ENCODE measurements around the gene CDCP1.

DNA sequence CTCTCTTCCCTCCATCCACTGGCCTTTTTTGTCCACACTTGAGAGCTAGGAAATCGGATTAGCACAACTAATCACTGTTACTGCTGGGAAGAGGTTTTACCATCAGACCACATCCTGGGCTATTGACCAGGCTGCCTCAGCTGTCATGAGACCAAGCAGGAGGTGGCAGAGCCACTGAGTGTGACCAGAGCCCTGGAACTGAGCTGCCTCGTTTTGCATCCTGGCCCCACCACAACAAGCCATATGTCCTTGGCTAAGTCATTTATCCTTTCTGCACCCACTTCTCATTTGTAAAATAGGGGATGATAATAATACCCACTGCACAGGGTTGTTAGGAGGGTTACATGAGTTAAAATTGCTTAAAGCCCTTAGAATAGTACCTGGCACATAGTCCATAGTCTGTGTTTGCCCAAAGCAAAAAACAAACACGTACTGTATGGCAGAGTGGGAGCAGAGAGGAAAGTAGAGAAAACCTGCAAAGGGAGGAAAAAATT is 45.8 kb upstream of the CDCP1 start:
- TF ChIP-seq, protein P1, sequence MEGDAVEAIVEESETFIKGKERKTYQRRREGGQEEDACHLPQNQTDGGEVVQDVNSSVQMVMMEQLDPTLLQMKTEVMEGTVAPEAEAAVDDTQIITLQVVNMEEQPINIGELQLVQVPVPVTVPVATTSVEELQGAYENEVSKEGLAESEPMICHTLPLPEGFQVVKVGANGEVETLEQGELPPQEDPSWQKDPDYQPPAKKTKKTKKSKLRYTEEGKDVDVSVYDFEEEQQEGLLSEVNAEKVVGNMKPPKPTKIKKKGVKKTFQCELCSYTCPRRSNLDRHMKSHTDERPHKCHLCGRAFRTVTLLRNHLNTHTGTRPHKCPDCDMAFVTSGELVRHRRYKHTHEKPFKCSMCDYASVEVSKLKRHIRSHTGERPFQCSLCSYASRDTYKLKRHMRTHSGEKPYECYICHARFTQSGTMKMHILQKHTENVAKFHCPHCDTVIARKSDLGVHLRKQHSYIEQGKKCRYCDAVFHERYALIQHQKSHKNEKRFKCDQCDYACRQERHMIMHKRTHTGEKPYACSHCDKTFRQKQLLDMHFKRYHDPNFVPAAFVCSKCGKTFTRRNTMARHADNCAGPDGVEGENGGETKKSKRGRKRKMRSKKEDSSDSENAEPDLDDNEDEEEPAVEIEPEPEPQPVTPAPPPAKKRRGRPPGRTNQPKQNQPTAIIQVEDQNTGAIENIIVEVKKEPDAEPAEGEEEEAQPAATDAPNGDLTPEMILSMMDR (IDR thresholded peaks at IDR 0.05): no peak
- TF ChIP-seq POLR2A (IDR thresholded peaks at IDR 0.05): no peak
